Keratinocyte (primary cell): ENCODE measurements around the gene ATP2A3.

Experiments used
- CTCF ChIP-seq, 3 experiments: IDR thresholded peaks in 1 of 3; conservative IDR thresholded peaks in 1 of 3; optimal IDR thresholded peaks in 1 of 3; 2 replicates in 2 of 3; 3 replicates in 1 of 3; pipeline versions ENCODE3 to v1.5.1; 2011; ENCODE audit warnings: low read length in 3 of 3, mild to moderate bottlenecking in 3 of 3, moderate library complexity in 2 of 3, control low read depth in 1 of 3, inconsistent platforms in 1 of 3; ENCODE audit not compliant: insufficient read depth in 2 of 3; ENCODE audit errors: extremely low read depth in 1 of 3
- EZH2 ChIP-seq: IDR thresholded peaks from one replicate; pipeline ENCODE4 v1.6.1; 2012; ENCODE audit warnings: inconsistent platforms, mild to moderate bottlenecking, low read length, moderate library complexity

GRCh38 chr17:3935140-3935542 is 29.1 kb downstream of the ATP2A3 start:
- TF ChIP-seq CTCF (optimal IDR thresholded peaks at IDR 0.05 in 1 of 3, IDR thresholded peaks at IDR 0.05 in 1 of 3, conservative IDR thresholded peaks at IDR 0.05 in 1 of 3; ENCODE audit: extremely low read depth in 1 of 3, insufficient read depth in 2 of 3, low read length in 3 of 3) (peak; percentile 52 to 87 (median 73)), EZH2 (no peak)
